GM12872 (cell line): ENCODE results near the gene FMN1.

Experiments used
- CTCF ChIP-seq: IDR thresholded peaks from 3 replicates; pipeline ENCODE4 v1.5.1; 2011; ENCODE audit warnings: low read depth, mild to moderate bottlenecking, low read length, moderate library complexity; ENCODE audit not compliant: insufficient read depth

FMN1 gene

GRCh38 chr15:33132722-33133345 is 61.7 kb downstream of the FMN1 start:
- peak; percentile 64 for TF ChIP-seq CTCF

GRCh38 chr15:33132233-33132580 is 62.3 kb downstream of the FMN1 start:
- TF ChIP-seq CTCF = no peak

DNA sequence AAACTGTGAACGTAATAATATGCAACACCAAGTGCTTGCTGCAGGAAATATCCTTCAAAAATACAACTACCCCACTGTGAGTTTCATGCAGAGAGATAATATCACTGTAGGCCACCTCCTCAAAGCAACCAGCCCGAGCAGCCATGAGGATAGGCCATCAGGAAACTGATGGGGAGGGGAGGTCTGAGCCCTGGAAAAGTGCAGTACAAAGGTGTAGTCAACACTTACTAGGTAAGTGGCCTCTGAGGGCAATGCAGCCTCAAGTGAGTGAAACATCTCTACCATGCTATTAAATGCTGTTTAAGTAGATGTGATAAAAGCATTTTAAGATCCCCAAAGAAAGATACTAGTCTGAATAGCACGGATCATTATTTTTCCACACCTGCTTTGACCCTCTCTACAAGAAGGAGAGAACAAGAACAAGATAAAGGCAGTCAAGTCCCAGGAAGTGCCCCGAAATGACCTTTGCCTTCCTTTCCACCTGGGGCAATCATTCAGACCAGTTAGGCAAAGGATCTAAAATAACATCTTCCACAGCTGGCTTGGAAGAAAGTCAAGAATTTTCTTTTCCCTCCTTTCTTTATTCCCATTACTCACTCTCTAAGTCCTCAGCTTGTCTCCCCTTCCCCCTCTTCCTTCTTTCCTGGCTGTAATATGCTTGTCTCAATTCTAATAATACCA is 62.8 kb downstream of the FMN1 start:
- no peak for TF ChIP-seq CTCF

DNA sequence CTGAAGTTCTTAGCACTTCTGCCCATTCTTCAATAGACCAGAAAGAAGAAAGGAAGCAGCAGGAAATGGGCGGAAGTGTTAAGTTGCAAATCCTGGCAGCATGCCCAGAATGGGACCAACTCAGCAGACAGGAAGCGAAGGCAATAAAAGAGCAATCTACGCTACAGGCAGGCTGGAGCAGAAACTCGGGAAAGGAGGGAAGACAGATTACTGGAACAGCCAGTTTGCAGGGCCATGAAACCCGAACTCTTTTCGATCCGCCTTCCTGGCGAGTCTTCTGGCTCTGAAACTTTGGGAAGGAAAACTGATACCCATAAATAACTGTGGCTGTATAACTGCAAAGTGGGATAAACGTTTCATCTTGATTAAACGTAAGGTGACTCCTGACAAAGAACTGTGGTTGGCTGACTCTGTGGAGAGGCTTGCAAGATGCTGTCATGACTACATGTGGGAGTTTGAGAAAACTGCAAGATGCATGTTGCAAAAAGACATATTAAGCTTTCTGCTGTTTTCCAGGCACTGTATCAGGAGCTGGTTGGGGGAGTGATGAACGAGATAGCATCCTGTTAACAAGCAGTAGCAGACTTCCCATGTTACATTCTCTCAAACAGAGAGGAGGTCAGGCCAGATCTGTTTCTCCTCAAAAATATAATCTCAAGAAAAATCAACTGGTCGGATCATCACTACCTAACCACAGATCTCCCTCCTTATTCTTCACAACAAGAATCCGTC is 67.8 kb downstream of the FMN1 start:
- TF ChIP-seq CTCF = no peak

DNA sequence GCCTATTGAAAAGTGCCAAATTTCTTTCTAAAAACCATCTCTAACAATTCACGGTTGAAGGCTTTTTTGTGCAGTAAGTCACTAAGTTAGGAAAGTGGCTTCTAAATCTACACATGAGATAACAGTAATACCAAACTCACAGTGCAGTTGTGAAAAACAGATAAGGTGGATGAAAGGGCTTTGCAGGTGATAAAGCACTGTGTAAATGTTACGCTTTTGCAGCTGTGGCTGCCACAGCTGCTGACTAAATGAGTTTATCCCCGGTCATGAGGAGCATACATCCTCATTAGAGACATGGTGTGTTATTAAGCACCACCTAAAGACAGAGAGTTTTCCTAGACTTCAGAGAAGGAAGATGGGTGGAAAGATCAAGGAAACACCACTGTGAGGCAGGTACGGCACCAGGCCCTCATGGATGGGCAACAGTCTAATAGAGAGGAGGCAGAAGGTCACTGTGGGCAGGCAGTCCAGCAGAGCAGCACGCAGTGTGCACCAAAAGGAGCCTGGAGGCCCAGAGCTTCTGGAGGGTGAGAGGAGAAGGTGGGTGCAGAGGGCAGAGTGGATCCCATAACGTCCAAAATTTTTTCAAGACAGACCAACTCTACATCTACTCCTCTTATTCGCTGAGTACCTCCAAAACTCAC is 68.5 kb downstream of the FMN1 start:
- TF ChIP-seq CTCF = no peak

- no peak for TF ChIP-seq CTCF
Measured at GRCh38 chr15:33124811-33125210, 69.7 kb downstream of the FMN1 start.

- TF ChIP-seq CTCF = no peak
Measured at GRCh38 chr15:33124279-33124678, 70.2 kb downstream of the FMN1 start.
